ENCODE results near the gene BCR.

The BCR gene

DNA sequence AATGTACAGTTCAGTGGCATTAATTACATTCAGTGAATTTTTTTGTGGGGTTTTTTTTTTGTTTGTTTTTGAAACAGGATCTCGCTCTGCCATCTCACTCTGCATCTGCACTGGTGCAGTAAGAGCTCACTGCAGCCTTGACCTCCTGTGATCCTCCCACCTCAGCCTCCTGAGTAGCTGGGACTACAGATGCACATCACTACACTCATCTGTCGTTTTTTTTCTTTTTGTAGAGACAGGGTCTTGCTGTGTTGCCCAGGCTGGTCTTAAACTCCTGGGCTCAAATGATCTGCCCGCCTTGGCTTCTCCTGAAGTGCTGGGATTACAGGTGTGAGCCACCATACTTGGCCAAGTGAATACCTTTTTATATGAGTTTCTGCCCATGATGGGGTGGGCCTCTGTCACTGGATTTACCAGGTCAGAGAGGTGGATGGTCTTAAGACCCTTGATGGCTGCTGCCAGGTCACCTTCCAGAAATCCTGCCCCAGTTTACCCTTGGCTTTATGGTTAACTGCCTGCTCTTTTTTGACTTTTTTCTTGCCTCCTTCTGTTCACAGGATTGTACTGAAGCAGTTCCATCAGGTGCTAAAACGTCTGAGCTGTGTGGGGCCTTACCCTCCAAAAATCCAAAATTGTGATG is 22.6 kb downstream of the BCR start:
- WGBS (ENCODE audit: extremely low coverage, insufficient coverage, insufficient read length): no CpG with 5 or more reads among the region's 4 CpGs
- Histone ChIP-seq H3K36me3 (ENCODE audit: control insufficient read depth in 1 of 2, insufficient read depth in 2 of 2, low read length in 2 of 2) (peaks cover 14 to 18% of the 10 kb centered on the region in 2 experiments), H3K9me3 (ENCODE audit: insufficient read depth, low read depth, low read length) (peaks cover 4% of the 10 kb centered on the region), H3K4me3 (ENCODE audit: low read depth, low read length) (no peak overlapping the region), H3K9ac (ENCODE audit: low read length) (no peak overlapping the region), H2BK5ac (ENCODE audit: low read depth, low read length, poor library complexity) (no peak overlapping the region), H3K79me2 (ENCODE audit: control insufficient read depth, insufficient read depth, low read length, poor library complexity) (peaks cover 13% of the 10 kb centered on the region), H3K4me1 (ENCODE audit: control insufficient read depth in 1 of 2, insufficient read depth in 2 of 2, low read length in 2 of 2) (peaks cover 7 to 8% of the 10 kb centered on the region in 2 experiments), H4K8ac (ENCODE audit: low read depth, low read length) (no peak overlapping the region), H2AFZ (ENCODE audit: insufficient read depth, low read length, poor library complexity) (no peak overlapping the region), H3K4me2 (ENCODE audit: low read length) (no peak overlapping the region), H4K12ac (ENCODE audit: low read depth, low read length) (no peak overlapping the region), H3K14ac (ENCODE audit: low read length) (no peak overlapping the region), H2BK12ac (ENCODE audit: low read length) (no peak overlapping the region), H2AK5ac (ENCODE audit: low read length) (no peak overlapping the region), H2BK120ac (ENCODE audit: insufficient read depth, low read length, poor library complexity) (no peak overlapping the region), H4K91ac (ENCODE audit: low read depth, low read length) (no peak overlapping the region), H3K23ac (ENCODE audit: low read length) (no peak overlapping the region), H3K27me3 (ENCODE audit: insufficient read depth, low read length) (no peaks in the 10 kb centered on the region), H3K18ac (ENCODE audit: low read length) (no peak overlapping the region), H3K79me1 (ENCODE audit: low read length) (no peaks in the 10 kb centered on the region), H3K4ac (ENCODE audit: low read depth, low read length) (no peak overlapping the region), H3K27ac (ENCODE audit: low read depth, low read length) (no peak overlapping the region)
- no peak for DNase-seq

DNA sequence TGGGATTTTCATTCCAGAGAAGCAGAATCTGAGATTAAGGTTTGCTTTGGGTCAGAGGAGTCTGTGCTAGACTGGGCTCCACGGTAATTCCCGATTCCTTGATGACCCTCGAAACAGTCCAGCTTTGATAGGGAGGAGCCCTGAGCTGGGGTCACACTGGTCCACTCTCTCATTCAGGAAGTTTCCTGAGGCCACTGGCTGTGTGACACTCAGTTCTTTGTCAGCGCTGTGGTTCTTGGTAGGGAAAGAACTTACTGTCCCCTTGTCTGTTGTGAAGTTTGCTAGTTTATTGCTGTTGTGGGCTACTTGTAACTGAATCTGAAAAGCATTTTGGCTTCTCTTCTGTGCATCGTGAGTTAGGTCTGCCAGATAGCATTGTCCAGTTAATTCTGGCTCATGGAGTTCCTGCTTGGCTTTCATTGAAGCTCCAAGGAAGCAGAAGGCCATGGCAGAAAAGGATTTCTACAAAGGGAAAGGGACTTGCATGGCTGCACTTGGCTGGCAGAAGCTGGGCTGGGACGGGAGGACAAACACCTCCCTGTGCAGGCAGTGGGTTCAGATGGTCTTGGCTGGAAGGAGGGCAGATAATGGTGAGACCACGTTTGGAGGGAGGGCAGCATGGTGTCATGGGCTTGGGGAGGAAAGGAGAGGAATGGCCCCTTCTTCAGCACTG is 23.3 kb downstream of the BCR start:
- Histone ChIP-seq H4K8ac (ENCODE audit: low read depth, low read length) (no peak overlapping the region), H2BK5ac (ENCODE audit: low read depth, low read length, poor library complexity) (no peak overlapping the region), H3K4me2 (ENCODE audit: low read length) (no peak overlapping the region), H3K4me1 (ENCODE audit: control insufficient read depth in 1 of 2, insufficient read depth in 2 of 2, low read length in 2 of 2) (peaks cover 7 to 8% of the 10 kb centered on the region in 2 experiments), H2BK120ac (ENCODE audit: insufficient read depth, low read length, poor library complexity) (no peak overlapping the region), H3K9ac (ENCODE audit: low read length) (no peak overlapping the region), H3K14ac (ENCODE audit: low read length) (no peak overlapping the region), H3K79me2 (ENCODE audit: control insufficient read depth, insufficient read depth, low read length, poor library complexity) (peaks cover 10% of the 10 kb centered on the region), H4K91ac (ENCODE audit: low read depth, low read length) (no peak overlapping the region), H3K9me3 (ENCODE audit: insufficient read depth, low read depth, low read length) (peaks cover 4% of the 10 kb centered on the region), H3K27ac (ENCODE audit: low read depth, low read length) (no peak overlapping the region), H3K79me1 (ENCODE audit: low read length) (no peaks in the 10 kb centered on the region), H2BK12ac (ENCODE audit: low read length) (no peak overlapping the region), H2AK5ac (ENCODE audit: low read length) (no peak overlapping the region), H3K4ac (ENCODE audit: low read depth, low read length) (peak overlapping the region; percentile 30), H3K27me3 (ENCODE audit: insufficient read depth, low read length) (no peaks in the 10 kb centered on the region), H2AFZ (ENCODE audit: insufficient read depth, low read length, poor library complexity) (no peak overlapping the region), H3K36me3 (ENCODE audit: control insufficient read depth in 1 of 2, insufficient read depth in 2 of 2, low read length in 2 of 2) (peaks cover 13 to 18% of the 10 kb centered on the region in 2 experiments), H3K18ac (ENCODE audit: low read length) (no peak overlapping the region), H4K12ac (ENCODE audit: low read depth, low read length) (no peak overlapping the region), H3K4me3 (ENCODE audit: low read depth, low read length) (no peak overlapping the region), H3K23ac (ENCODE audit: low read length) (no peak overlapping the region)
- WGBS (ENCODE audit: extremely low coverage, insufficient coverage, insufficient read length): no CpG with 5 or more reads among the region's 7 CpGs
- DNase-seq: no peak

DNA sequence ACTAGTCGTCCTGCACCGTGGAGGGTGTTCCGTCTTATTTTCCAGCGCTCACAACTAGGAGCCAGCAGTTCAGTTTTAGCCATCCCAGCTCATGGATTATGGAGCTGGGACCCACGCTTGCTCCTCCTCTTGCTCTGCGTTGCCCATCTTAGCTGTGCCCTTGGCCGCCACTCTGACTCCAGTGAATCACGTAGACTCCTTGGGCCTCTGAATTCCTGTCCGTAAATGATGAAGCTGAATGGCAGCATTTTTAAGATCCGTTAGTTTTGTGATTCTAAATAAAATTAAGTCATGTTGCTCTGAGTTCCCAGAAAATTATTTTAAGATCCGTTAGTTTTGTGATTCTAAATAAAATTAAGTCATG is 23.8 kb downstream of the BCR start:
- H3K4me1 ChIP-seq (ENCODE audit: control insufficient read depth in 1 of 2, insufficient read depth in 2 of 2, low read length in 2 of 2): peaks cover 7 to 8% of the 10 kb centered on the region in 2 experiments
- peaks cover 4% of the 10 kb centered on the region for H3K9me3 ChIP-seq (ENCODE audit: insufficient read depth, low read depth, low read length)
- peaks cover 12 to 18% of the 10 kb centered on the region in 2 experiments for H3K36me3 ChIP-seq (ENCODE audit: control insufficient read depth in 1 of 2, insufficient read depth in 2 of 2, low read length in 2 of 2)
- H3K27me3 ChIP-seq (ENCODE audit: insufficient read depth, low read length): no peaks in the 10 kb centered on the region
- no peak overlapping the region for H3K18ac ChIP-seq (ENCODE audit: low read length)
- H2BK12ac ChIP-seq (ENCODE audit: low read length): no peak overlapping the region
- H3K27ac ChIP-seq (ENCODE audit: low read depth, low read length): no peak overlapping the region
- no peak for DNase-seq
- H3K79me2 ChIP-seq (ENCODE audit: control insufficient read depth, insufficient read depth, low read length, poor library complexity): peaks cover 10% of the 10 kb centered on the region
- H3K79me1 ChIP-seq (ENCODE audit: low read length): no peaks in the 10 kb centered on the region
- no CpG with 5 or more reads among the region's 11 CpGs for WGBS (ENCODE audit: extremely low coverage, insufficient coverage, insufficient read length)
- H3K4me3 ChIP-seq (ENCODE audit: low read depth, low read length): no peak overlapping the region
- H3K9ac ChIP-seq (ENCODE audit: low read length): no peak overlapping the region
- H3K4ac ChIP-seq (ENCODE audit: low read depth, low read length): peak overlapping the region; percentile 30
- H4K12ac ChIP-seq (ENCODE audit: low read depth, low read length): no peak overlapping the region
- no peak overlapping the region for H2AFZ ChIP-seq (ENCODE audit: insufficient read depth, low read length, poor library complexity)
- H4K8ac ChIP-seq (ENCODE audit: low read depth, low read length): no peak overlapping the region
- H4K91ac ChIP-seq (ENCODE audit: low read depth, low read length): no peak overlapping the region
- no peak overlapping the region for H2BK120ac ChIP-seq (ENCODE audit: insufficient read depth, low read length, poor library complexity)
- no peak overlapping the region for H3K23ac ChIP-seq (ENCODE audit: low read length)
- no peak overlapping the region for H2BK5ac ChIP-seq (ENCODE audit: low read depth, low read length, poor library complexity)
- no peak overlapping the region for H2AK5ac ChIP-seq (ENCODE audit: low read length)
- H3K4me2 ChIP-seq (ENCODE audit: low read length): no peak overlapping the region
- H3K14ac ChIP-seq (ENCODE audit: low read length): no peak overlapping the region

DNA sequence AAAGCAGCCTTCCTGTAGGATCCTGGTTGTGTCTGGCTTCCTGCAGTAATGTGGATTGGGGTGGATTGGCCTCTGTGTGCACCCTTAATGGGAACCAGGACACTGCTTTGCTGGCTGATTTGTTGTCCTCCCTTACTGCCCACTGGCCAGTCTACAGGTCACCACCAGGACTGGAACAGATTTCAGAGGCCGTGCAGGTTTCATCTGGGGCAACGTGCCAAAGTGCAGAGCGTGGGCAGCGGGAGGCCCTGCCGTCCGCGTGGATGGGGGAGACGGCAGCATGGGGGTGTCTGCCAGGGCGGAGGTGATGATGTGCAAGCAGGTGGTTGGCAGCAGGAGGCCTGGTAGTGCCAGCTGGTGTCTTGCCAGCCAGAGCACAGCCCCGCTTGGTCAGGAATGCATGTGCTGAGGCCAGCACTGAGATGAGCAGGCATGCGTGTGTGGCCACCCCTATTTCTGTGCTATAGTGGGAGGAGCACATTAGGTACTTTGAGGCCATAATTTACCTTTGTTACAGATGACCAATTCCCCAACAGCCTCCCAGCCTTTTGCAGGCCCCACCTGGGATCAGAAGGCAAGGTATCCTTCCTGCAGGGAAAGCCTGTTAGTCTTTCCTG is 24.3 kb downstream of the BCR start:
- H4K91ac ChIP-seq (ENCODE audit: low read depth, low read length): no peak overlapping the region
- H3K4ac ChIP-seq (ENCODE audit: low read depth, low read length): peak overlapping the region; percentile 61
- H3K79me1 ChIP-seq (ENCODE audit: low read length): no peaks in the 10 kb centered on the region
- H3K4me2 ChIP-seq (ENCODE audit: low read length): no peak overlapping the region
- no peak overlapping the region for H2AK5ac ChIP-seq (ENCODE audit: low read length)
- no peak overlapping the region for H3K27ac ChIP-seq (ENCODE audit: low read depth, low read length)
- H3K36me3 ChIP-seq (ENCODE audit: control insufficient read depth in 1 of 2, insufficient read depth in 2 of 2, low read length in 2 of 2): peaks cover 12 to 15% of the 10 kb centered on the region in 2 experiments
- H2AFZ ChIP-seq (ENCODE audit: insufficient read depth, low read length, poor library complexity): no peak overlapping the region
- no peak overlapping the region for H2BK120ac ChIP-seq (ENCODE audit: insufficient read depth, low read length, poor library complexity)
- no peak overlapping the region for H2BK12ac ChIP-seq (ENCODE audit: low read length)
- H3K79me2 ChIP-seq (ENCODE audit: control insufficient read depth, insufficient read depth, low read length, poor library complexity): peaks cover 10% of the 10 kb centered on the region
- no peak overlapping the region for H3K23ac ChIP-seq (ENCODE audit: low read length)
- H3K18ac ChIP-seq (ENCODE audit: low read length): peak overlapping the region; percentile 29
- peaks cover 6 to 7% of the 10 kb centered on the region in 2 experiments for H3K4me1 ChIP-seq (ENCODE audit: control insufficient read depth in 1 of 2, insufficient read depth in 2 of 2, low read length in 2 of 2)
- H3K9ac ChIP-seq (ENCODE audit: low read length): no peak overlapping the region
- DNase-seq: no peak
- no peak overlapping the region for H4K12ac ChIP-seq (ENCODE audit: low read depth, low read length)
- H2BK5ac ChIP-seq (ENCODE audit: low read depth, low read length, poor library complexity): no peak overlapping the region
- no peak overlapping the region for H3K4me3 ChIP-seq (ENCODE audit: low read depth, low read length)
- WGBS (ENCODE audit: extremely low coverage, insufficient coverage, insufficient read length): no CpG with 5 or more reads among the region's 11 CpGs
- H3K9me3 ChIP-seq (ENCODE audit: insufficient read depth, low read depth, low read length): peaks cover 4% of the 10 kb centered on the region
- H4K8ac ChIP-seq (ENCODE audit: low read depth, low read length): no peak overlapping the region
- H3K27me3 ChIP-seq (ENCODE audit: insufficient read depth, low read length): no peaks in the 10 kb centered on the region
- no peak overlapping the region for H3K14ac ChIP-seq (ENCODE audit: low read length)

All from trophoblast cell (in vitro differentiated cells and primary cell).